Measurements from ENCODE around the gene IFTAP. TPM values are rescaled to one million over a fixed set of nuclear protein-coding genes. Genes with fewer than 3 reads are reported as not detected.

Gene IFTAP
- total RNA-seq, 6 experiments from 2014 or later = 5.2 to 11.4 (median 8.6) TPM

DNA sequence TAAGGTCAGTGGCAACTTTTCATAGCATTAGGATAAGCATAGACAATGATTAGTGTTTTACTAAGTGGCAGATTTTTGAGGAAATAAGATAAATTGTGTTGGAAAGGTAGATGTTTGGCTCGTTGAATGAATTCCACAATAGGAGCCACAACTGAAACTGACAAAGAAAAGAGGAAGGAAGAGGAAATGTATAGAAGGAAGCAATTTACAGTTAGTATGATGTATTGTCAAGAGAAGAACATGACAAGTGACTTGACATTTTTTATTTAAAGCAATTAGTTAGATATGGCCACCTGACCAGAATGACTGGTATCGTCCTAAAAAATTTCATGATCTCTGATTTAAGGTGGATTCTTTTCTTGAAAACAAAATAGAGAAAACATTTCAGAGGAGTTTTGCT is 6.9 kb downstream of the IFTAP start:
- no peak for ATAC-seq

DNA sequence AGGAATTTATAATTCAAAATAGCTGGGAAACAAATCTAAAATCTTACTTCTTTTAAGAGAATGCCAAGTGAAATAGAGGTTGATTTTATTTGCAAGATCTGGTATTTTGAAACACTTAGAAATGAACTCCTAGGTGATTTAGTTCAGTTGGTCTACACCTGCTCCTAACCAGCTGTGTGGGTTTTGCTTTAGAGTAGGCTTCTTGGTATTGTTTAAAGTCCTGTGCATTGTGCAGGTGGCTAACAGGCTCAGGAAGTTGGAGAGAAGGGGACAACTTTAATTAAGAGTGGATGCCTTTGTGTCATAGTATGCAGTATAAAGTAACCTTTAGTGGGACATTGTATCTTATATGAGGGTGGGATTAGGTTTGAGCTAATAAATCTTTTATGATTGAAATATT is 7.8 kb downstream of the IFTAP start:
- DNase-seq = no peak
- TF ChIP-seq POLR2A (IDR thresholded peaks at IDR 0.05) = no peak
- TF ChIP-seq, protein P1, sequence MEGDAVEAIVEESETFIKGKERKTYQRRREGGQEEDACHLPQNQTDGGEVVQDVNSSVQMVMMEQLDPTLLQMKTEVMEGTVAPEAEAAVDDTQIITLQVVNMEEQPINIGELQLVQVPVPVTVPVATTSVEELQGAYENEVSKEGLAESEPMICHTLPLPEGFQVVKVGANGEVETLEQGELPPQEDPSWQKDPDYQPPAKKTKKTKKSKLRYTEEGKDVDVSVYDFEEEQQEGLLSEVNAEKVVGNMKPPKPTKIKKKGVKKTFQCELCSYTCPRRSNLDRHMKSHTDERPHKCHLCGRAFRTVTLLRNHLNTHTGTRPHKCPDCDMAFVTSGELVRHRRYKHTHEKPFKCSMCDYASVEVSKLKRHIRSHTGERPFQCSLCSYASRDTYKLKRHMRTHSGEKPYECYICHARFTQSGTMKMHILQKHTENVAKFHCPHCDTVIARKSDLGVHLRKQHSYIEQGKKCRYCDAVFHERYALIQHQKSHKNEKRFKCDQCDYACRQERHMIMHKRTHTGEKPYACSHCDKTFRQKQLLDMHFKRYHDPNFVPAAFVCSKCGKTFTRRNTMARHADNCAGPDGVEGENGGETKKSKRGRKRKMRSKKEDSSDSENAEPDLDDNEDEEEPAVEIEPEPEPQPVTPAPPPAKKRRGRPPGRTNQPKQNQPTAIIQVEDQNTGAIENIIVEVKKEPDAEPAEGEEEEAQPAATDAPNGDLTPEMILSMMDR (IDR thresholded peaks at IDR 0.05) = no peak
- H3K9me3 ChIP-seq = no peaks in the 10 kb centered on the region
- no peak for ATAC-seq
- H3K27me3 ChIP-seq = no peaks in the 10 kb centered on the region
- no peak overlapping the region for H3K27ac ChIP-seq
- H3K4me1 ChIP-seq = no peaks in the 10 kb centered on the region
- intact Hi-C loops (cut with DNase I) = no loop called here
- no peak overlapping the region for H3K4me3 ChIP-seq
- no peaks in the 10 kb centered on the region for H3K36me3 ChIP-seq

More for the DNA sequence above, 6.9 kb downstream of the IFTAP start:
- no peaks in the 10 kb centered on the region for H3K36me3 ChIP-seq
- H3K4me1 ChIP-seq = no peaks in the 10 kb centered on the region
- TF ChIP-seq, protein P1 (IDR thresholded peaks at IDR 0.05) = no peak
- TF ChIP-seq POLR2A (IDR thresholded peaks at IDR 0.05) = no peak
- H3K27ac ChIP-seq = no peak overlapping the region
- no peaks in the 10 kb centered on the region for H3K27me3 ChIP-seq
- 74% methylated on average over 2 of the region's 2 CpGs for WGBS (ENCODE audit: insufficient coverage, low coverage, low lambda C conversion rate, missing lambda C conversion rate)
- H3K9me3 ChIP-seq = no peaks in the 10 kb centered on the region
- no peak for DNase-seq
- no peak overlapping the region for H3K4me3 ChIP-seq
- intact Hi-C loops (cut with DNase I) = no loop called here

DNA sequence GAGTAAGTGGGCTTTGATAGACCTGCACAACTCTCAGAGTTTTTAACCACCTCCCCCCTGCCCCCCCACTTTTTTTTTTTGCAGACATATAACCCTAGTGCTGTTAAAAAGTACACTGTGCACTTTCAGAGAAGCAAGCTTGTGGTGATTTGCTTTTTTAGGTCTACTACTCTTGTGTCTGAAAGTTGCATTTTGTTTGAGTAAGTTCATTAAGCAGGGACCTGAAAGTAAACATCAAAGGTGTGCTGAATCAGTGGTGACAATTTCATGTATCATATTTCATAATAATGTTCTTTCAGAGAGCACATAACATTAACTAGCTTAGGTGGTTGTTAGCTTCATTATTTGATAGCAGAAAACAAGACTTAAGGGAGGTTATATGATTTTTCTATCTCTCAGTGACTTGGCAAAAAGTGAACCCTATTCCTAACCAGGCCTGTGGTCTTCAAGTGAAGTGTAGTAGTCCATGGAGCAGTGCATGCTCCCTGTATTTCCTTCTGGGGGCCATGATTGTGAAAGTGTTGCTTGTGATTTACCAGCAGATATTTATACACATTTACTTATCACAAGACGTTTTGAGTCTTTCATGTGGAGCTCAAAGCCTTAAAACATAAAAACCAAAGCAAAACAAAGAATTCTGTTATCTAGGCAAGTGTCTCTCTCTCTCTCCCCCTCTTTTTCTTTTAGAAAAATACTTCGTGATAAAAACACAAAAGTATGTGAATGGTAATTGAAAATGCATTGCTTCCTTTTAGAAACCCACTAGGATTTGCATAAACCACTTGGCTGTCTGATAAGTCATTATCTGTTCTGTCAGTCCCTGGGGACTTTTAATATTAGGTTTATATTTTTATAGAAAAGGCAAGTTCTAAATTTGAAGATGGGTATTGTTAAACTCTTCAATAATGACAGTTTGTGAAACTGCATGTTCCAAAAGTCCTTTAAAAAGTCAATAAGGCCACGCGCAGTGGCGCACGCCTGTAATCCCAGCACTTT is 11.2 kb downstream of the IFTAP start:
- 76% methylated on average over 6 of the region's 6 CpGs for WGBS (ENCODE audit: insufficient coverage, low coverage, low lambda C conversion rate, missing lambda C conversion rate)
- H3K27ac ChIP-seq = no peak overlapping the region
- intact Hi-C loops (cut with DNase I) = no loop called here
- H3K9me3 ChIP-seq = no peaks in the 10 kb centered on the region
- no peak for ATAC-seq
- DNase-seq = no peak
- no peaks in the 10 kb centered on the region for H3K4me1 ChIP-seq
- H3K27me3 ChIP-seq = no peaks in the 10 kb centered on the region
- no peaks in the 10 kb centered on the region for H3K36me3 ChIP-seq
- no peak overlapping the region for H3K4me3 ChIP-seq
- TF ChIP-seq, protein P1 (IDR thresholded peaks at IDR 0.05) = no peak
- TF ChIP-seq POLR2A (IDR thresholded peaks at IDR 0.05) = no peak

DNA sequence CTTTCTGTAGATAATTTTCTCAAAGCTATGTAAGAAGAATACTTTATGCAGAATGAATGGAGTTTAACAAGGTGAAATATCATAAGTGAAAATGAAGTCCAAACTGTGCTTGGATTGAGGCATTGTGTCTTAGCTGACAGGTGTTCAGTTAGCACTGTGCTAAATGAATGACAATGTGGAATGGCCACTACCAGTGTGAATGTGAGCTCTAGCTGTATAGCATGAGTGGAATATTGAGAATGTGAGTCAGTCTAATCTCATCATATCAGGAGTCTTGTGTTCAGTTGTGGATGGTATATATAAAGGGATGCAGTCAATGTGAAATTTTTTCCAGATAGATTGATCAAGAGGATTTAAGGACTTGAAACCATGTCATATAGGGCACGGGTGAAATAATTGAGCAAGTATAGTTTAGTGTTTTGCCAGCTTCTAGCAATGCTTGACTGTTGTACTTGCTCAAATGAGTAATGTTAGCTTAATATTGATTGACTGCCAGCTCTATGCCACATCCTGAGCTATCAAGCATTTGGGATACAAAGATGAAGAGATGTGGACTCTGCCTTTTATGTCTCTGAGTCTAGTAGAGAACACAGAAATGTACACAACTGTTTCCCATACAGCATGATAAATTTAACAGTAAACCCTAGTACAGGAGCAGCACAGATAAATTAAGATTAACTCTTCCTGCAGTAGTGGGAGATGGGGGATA is 14.3 kb downstream of the IFTAP start:
- WGBS (ENCODE audit: insufficient coverage, low coverage, low lambda C conversion rate, missing lambda C conversion rate) = 24% methylated on average over 1 of the region's 1 CpG

More for the DNA sequence above, 14.3 kb downstream of the IFTAP start:
- no peaks in the 10 kb centered on the region for H3K36me3 ChIP-seq
- no peaks in the 10 kb centered on the region for H3K4me1 ChIP-seq
- TF ChIP-seq, protein P1 (IDR thresholded peaks at IDR 0.05) = no peak
- no peak for TF ChIP-seq POLR2A (IDR thresholded peaks at IDR 0.05)
- intact Hi-C loops (cut with DNase I) = no loop called here
- no peaks in the 10 kb centered on the region for H3K27me3 ChIP-seq
- no peaks in the 10 kb centered on the region for H3K9me3 ChIP-seq
- no peak overlapping the region for H3K27ac ChIP-seq
- ATAC-seq = peak in 3 of 4 donors; percentile 29 to 96 (median 29)
- H3K4me3 ChIP-seq = no peak overlapping the region
- DNase-seq = no peak
